ENCODE results near the gene IMMP2L. TPM values are rescaled to one million over a fixed set of nuclear protein-coding genes. Genes with fewer than 3 reads are reported as not detected.

Gene IMMP2L
- total RNA-seq, 1 experiment from 2014 or later = 30.3 TPM

- no peak for DNase-seq (ENCODE audit: extremely low read depth, low read depth)
Measured at GRCh38 chr7:111180338-111180737, 382.0 kb downstream of the IMMP2L start.

GRCh38 chr7:111175908-111176441 is 386.3 kb downstream of the IMMP2L start:
- no peak for DNase-seq (ENCODE audit: extremely low read depth, low read depth)

- DNase-seq (ENCODE audit: extremely low read depth, low read depth) = no peak
Measured at GRCh38 chr7:111174510-111174909, 387.8 kb downstream of the IMMP2L start.

- DNase-seq (ENCODE audit: extremely low read depth, low read depth) = no peak
Measured at GRCh38 chr7:111173990-111174389, 388.3 kb downstream of the IMMP2L start.

GRCh38 chr7:111173528-111173927 is 388.8 kb downstream of the IMMP2L start:
- DNase-seq (ENCODE audit: extremely low read depth, low read depth) = no peak

- no peak for DNase-seq (ENCODE audit: extremely low read depth, low read depth)
Measured at GRCh38 chr7:111172564-111173257, 389.6 kb downstream of the IMMP2L start.

- DNase-seq (ENCODE audit: extremely low read depth, low read depth) = no peak
Measured at GRCh38 chr7:111168182-111168581, 394.1 kb downstream of the IMMP2L start.

- no peak for DNase-seq (ENCODE audit: extremely low read depth, low read depth)
Measured at GRCh38 chr7:111164442-111164841, 397.9 kb downstream of the IMMP2L start.

- no peak for DNase-seq (ENCODE audit: extremely low read depth, low read depth)
Measured at GRCh38 chr7:111162692-111163091, 399.6 kb downstream of the IMMP2L start.

GRCh38 chr7:111160297-111160696 is 402.0 kb downstream of the IMMP2L start:
- DNase-seq (ENCODE audit: extremely low read depth, low read depth) = no peak

GRCh38 chr7:111159426-111159825 is 402.9 kb downstream of the IMMP2L start:
- no peak for DNase-seq (ENCODE audit: extremely low read depth, low read depth)

- no peak for DNase-seq (ENCODE audit: extremely low read depth, low read depth)
Measured at GRCh38 chr7:111150709-111151108, 411.6 kb downstream of the IMMP2L start.

- no peak for DNase-seq (ENCODE audit: extremely low read depth, low read depth)
Measured at GRCh38 chr7:111147708-111148533, 414.4 kb downstream of the IMMP2L start.

GRCh38 chr7:111146136-111146535 is 416.2 kb downstream of the IMMP2L start:
- no peak for DNase-seq (ENCODE audit: extremely low read depth, low read depth)

- DNase-seq (ENCODE audit: extremely low read depth, low read depth) = no peak
Measured at GRCh38 chr7:111145472-111145871, 416.8 kb downstream of the IMMP2L start.

- no peak for DNase-seq (ENCODE audit: extremely low read depth, low read depth)
Measured at GRCh38 chr7:111140091-111140865, 422.0 kb downstream of the IMMP2L start.

- DNase-seq (ENCODE audit: extremely low read depth, low read depth) = no peak
Measured at GRCh38 chr7:111138586-111138985, 423.7 kb downstream of the IMMP2L start.

GRCh38 chr7:111138193-111138569 is 424.1 kb downstream of the IMMP2L start:
- no peak for DNase-seq (ENCODE audit: extremely low read depth, low read depth)

- no peak for DNase-seq (ENCODE audit: extremely low read depth, low read depth)
Measured at GRCh38 chr7:111137296-111138192, 424.7 kb downstream of the IMMP2L start.

- DNase-seq (ENCODE audit: extremely low read depth, low read depth) = no peak
Measured at GRCh38 chr7:111132833-111133232, 429.5 kb downstream of the IMMP2L start.
